HG02798 (cell line): Measurements from ENCODE around the gene TPBGL.
"Not testable (repeated sequence)": the region's sequence is repeated elsewhere in the genome, so short reads cannot be mapped to it uniquely, and the experiment has no call there.

Source experiments
- ATAC-seq: cut with Tn5 transposase; IDR thresholded peaks from one replicate; pipeline ENCODE4 v1.9.1; 2021; ENCODE audit warnings: mild to moderate bottlenecking; ENCODE audit not compliant: unreplicated experiment, poor library complexity

TPBGL gene

GRCh38 chr11:75270896-75271418 lies 30.4 kb downstream of the TPBGL start:
- ATAC-seq: no peak

- ATAC-seq: no peak
Measured at GRCh38 chr11:75271730-75272129, 31.2 kb downstream of the TPBGL start.

GRCh38 chr11:75272391-75272790 lies 31.8 kb downstream of the TPBGL start:
- no peak for ATAC-seq

GRCh38 chr11:75272821-75273301 lies 32.3 kb downstream of the TPBGL start:
- no peak for ATAC-seq

- ATAC-seq: no peak
Measured at GRCh38 chr11:75273411-75274391, 33.1 kb downstream of the TPBGL start.

GRCh38 chr11:75274716-75275115 lies 34.1 kb downstream of the TPBGL start:
- ATAC-seq: not testable (repeated sequence)

- ATAC-seq: no peak
Measured at GRCh38 chr11:75275581-75275980, 35.0 kb downstream of the TPBGL start.

GRCh38 chr11:75276186-75276585 lies 35.6 kb downstream of the TPBGL start:
- no peak for ATAC-seq

GRCh38 chr11:75276686-75277085 lies 36.1 kb downstream of the TPBGL start:
- no peak for ATAC-seq

GRCh38 chr11:75277211-75277805 lies 36.7 kb downstream of the TPBGL start:
- ATAC-seq: no peak

GRCh38 chr11:75277991-75278790 lies 37.6 kb downstream of the TPBGL start:
- no peak for ATAC-seq

GRCh38 chr11:75279273-75279672 lies 38.7 kb downstream of the TPBGL start:
- no peak for ATAC-seq

GRCh38 chr11:75280227-75280701 lies 39.7 kb downstream of the TPBGL start:
- no peak for ATAC-seq

- ATAC-seq: no peak
Measured at GRCh38 chr11:75280770-75281468, 40.3 kb downstream of the TPBGL start.

GRCh38 chr11:75281469-75282095 lies 41.0 kb downstream of the TPBGL start:
- no peak for ATAC-seq

GRCh38 chr11:75283391-75283931 lies 42.9 kb downstream of the TPBGL start:
- ATAC-seq: no peak

GRCh38 chr11:75285776-75286360 lies 45.3 kb downstream of the TPBGL start:
- ATAC-seq: no peak

- no peak for ATAC-seq
Measured at GRCh38 chr11:75286826-75287465, 46.4 kb downstream of the TPBGL start.
